ENCODE data around the gene SSR4.
"Not testable (repeated sequence)": the region's sequence is repeated elsewhere in the genome, so short reads cannot be mapped to it uniquely, and the experiment has no call there.

Gene SSR4

GRCh38 chrX:153794018-153794896 lies at the start of gene SSR4, which contains the start of gene IDH3G:
TSS of gene SSR4 (plus strand) at chrX:153794668. CDS start at chrX:153794688, 20 bp downstream.
TSS of gene IDH3G (minus strand) at chrX:153794375. CDS start at chrX:153794326, 49 bp downstream.
- DNase-seq, result peak; percentile 97

GRCh38 chrX:153745067-153745433 lies 49.4 kb upstream of the SSR4 start:
- DNase-seq, result not testable (repeated sequence)

- DNase-seq, result no peak
These were observed 48.1 kb upstream of the SSR4 start for GRCh38 chrX:153746359-153746758.

- not testable (repeated sequence) for DNase-seq
These were observed 47.5 kb upstream of the SSR4 start for GRCh38 chrX:153746991-153747390.

GRCh38 chrX:153749017-153749416 lies 45.5 kb upstream of the SSR4 start:
- DNase-seq, result not testable (repeated sequence)

GRCh38 chrX:153750127-153750774 lies 44.2 kb upstream of the SSR4 start:
- no peak for DNase-seq

GRCh38 chrX:153755136-153755535 lies 39.3 kb upstream of the SSR4 start:
- DNase-seq, result no peak

GRCh38 chrX:153761863-153762262 lies 32.6 kb upstream of the SSR4 start:
- DNase-seq, result no peak

- DNase-seq, result no peak
These were observed 31.8 kb upstream of the SSR4 start for GRCh38 chrX:153762626-153763173.

GRCh38 chrX:153763298-153763932 lies 31.1 kb upstream of the SSR4 start:
- DNase-seq, result no peak

GRCh38 chrX:153763989-153764755 lies 30.3 kb upstream of the SSR4 start, which contains the start of gene PLXNB3:
TSS of gene PLXNB3 (plus strand) at chrX:153764249. CDS start at chrX:153765536, 1,287 bp downstream.
- DNase-seq, result peak; percentile 65

GRCh38 chrX:153764786-153765137 lies 29.7 kb upstream of the SSR4 start:
- DNase-seq, result no peak

- peak; percentile 87 for DNase-seq
These were observed 29.1 kb upstream of the SSR4 start for GRCh38 chrX:153765138-153766079.

- peak; percentile 89 for DNase-seq
These were observed 28.2 kb upstream of the SSR4 start for GRCh38 chrX:153766098-153766817.

GRCh38 chrX:153766871-153767673 lies 27.4 kb upstream of the SSR4 start:
- DNase-seq, result no peak

- DNase-seq, result no peak
These were observed 26.8 kb upstream of the SSR4 start for GRCh38 chrX:153767674-153768055.

GRCh38 chrX:153768311-153769157 lies 25.9 kb upstream of the SSR4 start:
- DNase-seq, result no peak

- DNase-seq, result no peak
These were observed 25.2 kb upstream of the SSR4 start for GRCh38 chrX:153769158-153769864.

Data from OCI-M1 (cell line).